Ecto neural progenitor cell (in vitro differentiated cells): Measurements from ENCODE around the gene ARMH4.

Experiments
- DNase-seq: peaks from one replicate; pipeline ENCODE4 v3.0.0-alpha.2; 2018; ENCODE audit warnings: low spot score

ARMH4 gene

DNA sequence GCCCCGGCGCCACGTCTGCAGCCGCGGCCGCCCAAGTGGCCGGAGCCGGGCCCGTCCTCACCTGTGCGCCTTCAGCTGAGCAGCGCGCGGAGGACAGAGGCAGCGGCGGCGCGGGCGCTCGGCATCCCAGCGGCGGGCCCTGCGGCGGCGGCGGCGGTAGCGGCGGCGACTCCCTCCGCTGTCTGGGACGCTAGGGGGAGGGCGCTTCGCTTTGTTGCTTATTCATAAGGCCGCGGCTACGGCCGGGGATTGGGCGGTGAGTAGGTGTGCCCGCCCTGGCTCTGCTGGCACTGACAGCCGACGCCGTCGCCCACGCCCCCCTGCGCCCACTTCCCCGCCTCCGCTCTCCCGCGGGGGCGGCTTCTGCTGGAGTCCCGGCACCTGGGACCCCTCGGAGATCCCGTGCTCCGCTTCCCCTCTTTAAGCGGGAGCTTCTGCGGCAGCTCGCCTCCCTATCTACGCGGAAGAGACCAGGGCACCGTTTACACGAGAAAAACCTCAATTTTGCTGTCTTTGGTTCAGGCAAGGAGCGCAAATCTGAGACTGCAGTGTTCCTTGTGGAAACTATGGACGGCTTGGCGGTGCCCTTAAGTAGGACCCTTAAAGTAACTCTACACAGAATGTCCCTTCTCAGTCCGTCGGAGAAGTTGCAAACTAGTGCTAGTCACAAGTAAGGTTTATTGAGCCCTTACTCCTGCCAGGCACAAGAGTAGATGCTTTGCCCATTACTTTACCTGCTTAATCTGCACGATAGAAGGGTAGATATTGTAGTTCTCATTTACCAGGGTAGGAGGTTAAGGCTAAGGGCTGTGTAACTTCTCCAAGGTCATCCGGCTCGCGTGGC lies at the start of gene ARMH4:
Gene ARMH4 (minus strand): TSS at position 200 of the 844 bp plus-strand sequence. CDS start 12,855 bp downstream, outside the sequence.
- DNase-seq: peak; percentile 92

DNA sequence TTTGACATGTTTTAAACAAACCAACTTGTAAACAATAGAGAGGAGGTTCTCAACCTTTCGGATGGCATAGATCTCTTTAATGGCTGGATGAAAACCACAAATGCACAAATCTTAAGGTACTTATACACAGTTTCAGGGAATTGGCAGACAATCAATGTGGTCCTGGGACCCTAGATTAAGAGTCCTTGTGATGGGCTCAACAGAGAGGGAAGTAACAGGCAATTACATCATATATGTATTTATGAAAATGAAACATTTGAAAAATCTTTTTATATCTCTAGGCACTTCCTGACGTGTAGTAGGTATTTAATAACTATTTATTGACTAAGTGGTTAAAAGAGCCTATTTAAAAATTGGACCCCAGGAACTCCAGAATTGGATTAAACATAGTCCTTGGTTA lies 48.8 kb upstream of the ARMH4 start:
- DNase-seq: no peak

DNA sequence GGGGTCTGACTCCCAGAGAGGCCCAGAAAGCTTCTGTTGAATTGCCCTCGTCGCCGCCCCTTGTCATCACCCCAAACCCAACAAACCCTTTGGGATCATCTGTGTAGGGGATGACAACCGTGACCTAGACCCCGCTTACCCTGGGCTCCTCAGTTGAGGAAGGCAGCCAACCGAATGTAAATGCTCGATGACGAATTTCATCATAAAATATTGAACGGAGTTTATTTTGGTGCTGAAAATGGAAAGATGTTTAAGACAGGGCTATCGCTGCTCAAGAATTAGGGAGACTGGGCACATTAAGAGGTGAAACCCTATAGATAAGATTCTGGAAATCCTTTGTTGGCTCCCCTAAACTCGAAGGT lies 48.4 kb upstream of the ARMH4 start:
- no peak for DNase-seq

- DNase-seq: peak; percentile 88
Observed at GRCh38 chr14:58199726-58200479, 47.9 kb upstream of the ARMH4 start, which contains the start of gene ACTR10. ACTR10 (plus strand) TSS chr14:58200149; CDS start chr14:58200218, 69 bp downstream.

DNA sequence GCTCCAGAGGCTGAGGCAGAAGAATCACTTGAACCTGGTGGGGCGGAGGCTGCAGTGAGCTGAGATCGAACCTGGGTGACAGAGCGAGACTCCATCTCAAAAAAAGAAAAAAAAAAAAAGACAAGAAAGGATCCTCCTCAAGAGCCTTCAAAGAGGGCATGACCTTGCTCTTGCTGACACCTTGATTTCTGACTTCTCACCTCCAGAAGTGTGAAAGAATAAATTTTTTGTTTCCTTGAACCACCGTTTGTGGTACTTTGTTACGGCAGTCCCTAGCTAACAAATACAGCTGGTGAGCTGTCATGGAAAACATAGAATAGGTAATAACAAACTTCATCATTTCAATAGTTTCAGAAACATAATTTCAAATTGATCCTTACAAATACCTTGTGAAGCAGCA lies 46.1 kb upstream of the ARMH4 start:
- no peak for DNase-seq

DNA sequence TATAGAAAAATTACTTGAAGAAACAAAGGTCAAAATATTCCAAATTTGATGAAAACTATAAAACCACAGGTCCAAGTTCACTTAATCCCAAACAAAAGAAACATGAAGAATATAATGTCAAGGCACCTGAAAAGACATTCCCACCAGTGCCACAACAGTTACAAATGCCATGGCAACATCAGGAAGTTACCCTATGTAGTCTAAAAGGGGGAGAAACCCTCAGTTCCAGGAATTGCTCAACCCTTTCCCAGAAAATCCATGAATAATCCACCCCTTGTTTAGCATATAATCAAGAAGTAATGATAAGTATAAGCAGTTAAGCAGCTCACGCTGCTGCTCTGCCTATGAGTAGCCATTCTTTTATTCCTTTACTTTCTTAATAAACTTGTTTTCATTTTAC lies 44.2 kb upstream of the ARMH4 start:
- DNase-seq: no peak

- no peak for DNase-seq
Observed at GRCh38 chr14:58193542-58193941, 41.5 kb upstream of the ARMH4 start.

GRCh38 chr14:58191763-58192601 lies 40.0 kb upstream of the ARMH4 start:
- DNase-seq: no peak

GRCh38 chr14:58189176-58189575 lies 37.2 kb upstream of the ARMH4 start:
- no peak for DNase-seq

- no peak for DNase-seq
Observed at GRCh38 chr14:58177125-58177524, 25.1 kb upstream of the ARMH4 start.

- peak; percentile 82 for DNase-seq
Observed at GRCh38 chr14:58171090-58171489, 19.1 kb upstream of the ARMH4 start.

- no peak for DNase-seq
Observed at GRCh38 chr14:58167891-58168290, 15.9 kb upstream of the ARMH4 start.

GRCh38 chr14:58167057-58167456 lies 15.0 kb upstream of the ARMH4 start:
- no peak for DNase-seq

DNA sequence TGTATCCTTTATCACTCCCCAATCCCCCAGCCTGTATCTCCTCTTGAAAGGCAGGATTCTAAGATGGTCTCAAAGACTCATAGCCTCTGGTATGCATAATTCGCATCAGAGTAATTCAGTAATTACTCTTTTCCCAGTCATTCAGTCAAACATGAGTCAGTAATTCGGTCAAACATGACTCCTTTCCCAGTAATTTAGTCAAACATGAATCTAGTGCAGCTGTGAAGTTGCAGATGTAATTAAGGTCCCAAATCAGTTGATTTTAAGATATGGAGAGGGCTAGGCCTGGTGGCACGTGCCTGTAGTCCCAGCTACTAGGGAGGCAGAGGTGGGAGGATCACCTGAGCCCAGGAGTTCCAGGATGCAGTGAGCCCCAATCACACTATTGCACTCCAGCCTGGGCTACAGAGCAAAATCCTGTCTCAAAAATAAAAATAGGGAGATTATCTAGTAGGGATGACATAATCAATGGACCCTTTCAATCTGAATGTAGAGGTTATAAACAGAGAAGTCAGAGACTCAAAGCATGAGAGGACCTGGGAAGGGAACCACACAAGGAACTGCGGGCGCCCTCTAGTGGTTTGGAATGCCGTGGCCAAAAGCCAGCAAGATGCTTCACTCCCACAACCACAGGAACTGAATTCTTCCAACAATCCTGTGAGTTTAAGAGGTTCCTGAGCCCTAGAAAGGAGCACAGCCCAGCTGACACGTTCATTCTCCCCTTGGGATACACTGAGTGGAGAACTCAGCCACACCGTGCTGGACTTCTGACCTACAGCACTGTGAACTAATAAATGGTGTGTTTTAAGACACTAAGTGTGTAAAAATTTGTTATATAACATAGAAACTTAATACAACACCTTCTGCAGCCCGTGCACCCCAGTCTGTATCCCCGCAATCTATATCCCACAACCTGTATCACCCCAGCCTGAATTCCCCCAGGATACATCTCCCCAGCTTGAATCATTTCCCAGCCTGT lies 14.3 kb upstream of the ARMH4 start:
- DNase-seq: peak; percentile 84

GRCh38 chr14:58160561-58160960 lies 8.5 kb upstream of the ARMH4 start:
- no peak for DNase-seq

DNA sequence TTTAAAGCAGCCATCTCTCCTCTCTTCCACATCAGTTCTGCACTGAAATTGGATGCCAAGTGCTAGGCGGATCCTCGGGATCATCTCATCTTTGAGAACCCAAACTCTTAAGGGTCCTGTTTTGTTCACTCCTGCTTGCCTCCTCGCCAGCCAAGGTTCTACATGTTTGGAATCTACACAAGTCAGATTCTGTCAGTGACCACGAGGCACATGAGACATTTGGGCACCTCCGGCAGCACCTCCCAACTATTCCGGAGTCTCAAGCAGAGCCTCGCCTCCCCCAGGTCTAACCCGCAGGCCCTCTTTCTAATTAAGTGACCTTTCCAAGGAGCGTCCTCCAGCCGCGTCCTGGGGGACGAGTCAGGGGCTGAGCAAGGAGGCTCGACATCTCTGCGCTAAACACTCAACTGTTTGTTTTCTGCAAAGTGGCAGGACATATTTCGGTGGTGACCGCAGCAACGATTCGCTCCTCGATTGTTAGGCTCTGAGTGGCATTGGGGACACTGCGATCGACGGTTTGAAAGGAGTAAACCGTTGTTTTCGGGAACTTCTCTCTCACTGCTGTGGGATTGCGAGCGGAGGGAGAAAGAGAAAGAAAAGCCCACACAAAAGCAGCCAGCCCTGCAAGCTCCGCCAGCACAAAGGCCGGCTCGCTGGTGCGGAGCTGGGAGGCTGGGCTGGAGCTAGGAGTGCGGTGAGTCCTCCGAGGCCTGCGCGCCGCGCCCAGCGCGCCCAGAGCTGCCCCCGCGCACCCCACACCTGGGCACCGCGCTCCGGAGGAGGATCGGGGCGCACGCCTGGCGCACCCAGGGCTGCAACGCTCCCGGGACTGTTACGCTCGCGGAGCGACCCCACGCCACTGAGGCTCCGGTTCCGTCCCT lies 640 bp downstream of the ARMH4 start:
- peak; percentile 64 for DNase-seq

GRCh38 chr14:58150243-58150805 lies 1.7 kb downstream of the ARMH4 start:
- no peak for DNase-seq

DNA sequence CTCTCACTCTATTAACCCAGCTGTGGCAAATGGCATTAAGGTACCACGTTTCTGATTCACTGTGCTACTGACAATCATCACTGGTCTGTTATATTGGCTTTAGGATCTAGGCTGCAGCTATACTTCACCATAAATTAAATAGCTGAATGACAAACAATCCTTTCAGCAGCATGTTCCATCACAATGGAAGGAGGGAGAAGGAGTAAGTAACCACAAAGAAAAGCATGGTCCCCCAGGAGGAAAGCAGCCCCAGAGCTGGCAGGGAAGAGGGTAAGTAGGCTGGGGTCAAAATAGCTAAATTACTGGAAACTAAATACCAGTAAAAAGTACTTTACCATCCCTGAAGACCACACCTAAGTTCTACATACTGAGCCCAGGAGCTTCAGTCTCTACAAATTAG lies 2.8 kb downstream of the ARMH4 start:
- DNase-seq: no peak

GRCh38 chr14:58146399-58146798 lies 5.6 kb downstream of the ARMH4 start:
- DNase-seq: no peak

DNA sequence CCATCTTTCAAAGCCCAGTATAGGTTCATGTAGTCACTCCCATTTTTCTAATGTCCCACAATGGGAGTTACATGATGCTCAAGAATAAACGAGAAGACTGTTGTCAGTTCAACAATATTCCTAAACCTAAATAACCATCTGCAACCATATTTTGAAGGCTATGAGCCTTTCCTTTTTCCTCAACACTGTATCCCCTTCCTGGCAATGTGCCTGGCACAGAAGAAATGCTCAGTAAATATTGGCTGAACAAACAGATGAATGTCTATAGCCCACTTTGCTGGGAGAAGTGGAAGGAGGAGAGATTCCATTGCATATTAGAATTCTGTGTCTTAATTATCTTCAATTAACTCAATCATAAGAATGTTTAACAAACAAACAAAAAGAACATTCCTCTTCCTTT lies 6.1 kb downstream of the ARMH4 start:
- no peak for DNase-seq
